HepG2 (cell line): Measurements from ENCODE around the gene PRKACB.

Source experiments
- ARID2 ChIP-seq: sonication (generic); formaldehyde crosslinking; IDR thresholded peaks from 2 replicates; pipeline ENCODE4 v1.8.1; 2022; ENCODE audit warnings: mild to moderate bottlenecking, missing genetic modification reagents, borderline replicate concordance
- CTCF ChIP-seq: sonication (generic); formaldehyde crosslinking; IDR thresholded peaks from 2 replicates; pipeline ENCODE4 v1.5.0; 2020; ENCODE audit warnings: mild to moderate bottlenecking, missing genetic modification reagents, moderate library complexity
- DNMT3B ChIP-seq: conservative IDR thresholded peaks from 2 replicates; pipeline ENCODE4 v1.6.1; 2016; ENCODE audit warnings: missing biosample characterization, control low read depth
- HIC2 ChIP-seq: sonication (generic); formaldehyde crosslinking; IDR thresholded peaks from 2 replicates; pipeline ENCODE4 v1.9.0; 2022; ENCODE audit warnings: low read depth, missing genetic modification reagents
- KLF9 ChIP-seq: IDR thresholded peaks from 2 replicates; pipeline ENCODE4 v1.6.1; 2016; ENCODE audit warnings: low read depth
- POLR2A ChIP-seq, 2 experiments: IDR thresholded peaks; 2 replicates each; pipeline ENCODE4 v1.6.1; 2011; ENCODE audit warnings: low read depth in 2 of 2, low read length in 2 of 2, mild to moderate bottlenecking in 1 of 2, moderate library complexity in 1 of 2; ENCODE audit not compliant: insufficient read depth in 1 of 2
- RARA ChIP-seq: IDR thresholded peaks from 2 replicates; pipeline ENCODE4 v1.6.1; 2016; ENCODE audit warnings: missing genetic modification reagents, missing compliant biosample characterization
- SALL2 ChIP-seq: sonication (generic); formaldehyde crosslinking; IDR thresholded peaks from 2 replicates; pipeline ENCODE4 v1.8.1; 2023; ENCODE audit warnings: mild to moderate bottlenecking, missing genetic modification reagents, inconsistent platforms
- SNRNP70 ChIP-seq: fragments of 200-400 bp; formaldehyde crosslinking; IDR thresholded peaks from 2 replicates; pipeline ENCODE4 v1.6.1; 2017; ENCODE audit warnings: mild to moderate bottlenecking, low read depth, low read length, moderate library complexity
- ZNF333 ChIP-seq: sonication (generic); formaldehyde crosslinking; IDR thresholded peaks from 2 replicates; pipeline ENCODE4 v1.4.0; 2020; ENCODE audit warnings: mild to moderate bottlenecking, missing genetic modification reagents, borderline replicate concordance
- ZNF589 ChIP-seq: sonication (generic); formaldehyde crosslinking; conservative IDR thresholded peaks from 2 replicates; pipeline ENCODE4 v1.8.0; 2022; ENCODE audit warnings: mild to moderate bottlenecking, moderate library complexity, missing genetic modification reagents
- ZNF740 ChIP-seq: sonication (generic); formaldehyde crosslinking; IDR thresholded peaks from 2 replicates; pipeline ENCODE4 v1.4.0; 2020; ENCODE audit warnings: missing genetic modification reagents

- no peak for TF ChIP-seq KLF9 (CRISPR knock-in tag)
- no peak for TF ChIP-seq ARID2 (CRISPR knock-in tag)
- no peak for TF ChIP-seq SNRNP70
- no peak for TF ChIP-seq ZNF589
- no peak for TF ChIP-seq ZNF333 (CRISPR knock-in tag)
- TF ChIP-seq DNMT3B (CRISPR knock-in tag), result no peak
- no peak for TF ChIP-seq POLR2A (IDR thresholded peaks at IDR 0.05; ENCODE audit: insufficient read depth in 1 of 2, low read depth in 2 of 2, low read length in 2 of 2)
- TF ChIP-seq RARA (CRISPR knock-in tag), result no peak
- no peak for TF ChIP-seq SALL2 (CRISPR knock-in tag)
- TF ChIP-seq ZNF740, result no peak
- TF ChIP-seq HIC2 (CRISPR knock-in tag), result no peak
- TF ChIP-seq CTCF (CRISPR knock-in tag), result no peak
These were observed 139.3 kb downstream of the PRKACB start for GRCh38 chr1:84283381-84283780.
